Measurements from ENCODE around the gene LDHB. TPM values are rescaled to one million over a fixed set of nuclear protein-coding genes. Genes with fewer than 3 reads are reported as not detected.
"Not testable (repeated sequence)": the region's sequence is repeated elsewhere in the genome, so short reads cannot be mapped to it uniquely, and the experiment has no call there.

LDHB gene
- total RNA-seq, 1 experiment from 2014 or later = 1,343 TPM

- Histone ChIP-seq H4K20me1 (ENCODE audit: control insufficient read depth, insufficient read depth, insufficient read length) (no peaks in the 10 kb centered on the region), H3K27ac (ENCODE audit: insufficient read length, low read depth, low read length) (no peak overlapping the region), H3K23me2 (ENCODE audit: insufficient read length, low read depth, low read length, poor library complexity, severe bottlenecking) (no peaks in the 10 kb centered on the region), H3K14ac (ENCODE audit: insufficient read depth, low read length) (no peak overlapping the region), H4K8ac (replicated peaks; ENCODE audit: insufficient read length, low read depth, low read length) (no peak overlapping the region), H3K18ac (ENCODE audit: insufficient read length, low read depth, low read length) (no peak overlapping the region), H2AFZ (ENCODE audit: low read length) (no peak overlapping the region), H3K79me2 (ENCODE audit: insufficient read depth, low read length) (peaks cover 5% of the 10 kb centered on the region; the same call in 1 of the 2 replicates), H3K27me3 (ENCODE audit: insufficient read depth, low read length) (no peaks in the 10 kb centered on the region), H3K79me1 (ENCODE audit: insufficient read depth, low read depth, low read length, poor library complexity, severe bottlenecking) (peaks cover 10% of the 10 kb centered on the region), H3K9me3 (ENCODE audit: control insufficient read depth, low read depth, low read length) (no peaks in the 10 kb centered on the region), H2AK5ac (ENCODE audit: insufficient read length, low read length) (no peak overlapping the region), H2BK12ac (ENCODE audit: insufficient read length, low read depth, low read length) (no peak overlapping the region), H3K4me2 (ENCODE audit: insufficient read depth, insufficient read length, low read length) (no peak overlapping the region), H3T11ph (ENCODE audit: low read length) (no peak overlapping the region), H3K23ac (ENCODE audit: insufficient read length, low read depth, low read length) (no peak overlapping the region), H3K4ac (ENCODE audit: low read depth, low read length) (no peak overlapping the region), H2BK120ac (ENCODE audit: low read depth, low read length, poor library complexity, severe bottlenecking) (no peak overlapping the region), H4K91ac (ENCODE audit: insufficient read length, low read depth, low read length) (no peak overlapping the region), H2BK20ac (ENCODE audit: low read depth, low read length, poor library complexity, severe bottlenecking) (no peak overlapping the region), H3K4me1 (ENCODE audit: insufficient read depth, low read length) (no peaks in the 10 kb centered on the region; the same call in 1 of the 2 replicates), H4K5ac (ENCODE audit: insufficient read length, low read depth, low read length) (no peak overlapping the region), H2BK5ac (ENCODE audit: insufficient read length, low read length) (no peak overlapping the region), H3K9ac (ENCODE audit: extremely low read depth, insufficient read length, low read length) (no peak overlapping the region), H2BK15ac (ENCODE audit: low read depth, low read length) (no peak overlapping the region), H3K56ac (ENCODE audit: insufficient read length, low read depth, low read length) (no peak overlapping the region)
- peaks cover 79 to 97% (median 97%) of the 10 kb centered on the region in 3 experiments for H3K36me3 Mint-ChIP-seq (ENCODE audit: insufficient read depth in 1 of 3, low read depth in 3 of 3)
- H3K4me3 Mint-ChIP-seq = no peak overlapping the region; a peak in 1 of 5 replicates
- peak overlapping the region in 2 of 3 experiments; percentile 34 to 75; a peak in 4 of 7 replicates for H3K27ac Mint-ChIP-seq
- TF ChIP-seq CTCF (conservative IDR thresholded peaks at IDR 0.05) = no peak
- H3K9me3 Mint-ChIP-seq = no peaks in the 10 kb centered on the region
- H3K27me3 Mint-ChIP-seq (ENCODE audit: low read depth) = no peaks in the 10 kb centered on the region
- H3K4me1 Mint-ChIP-seq = peaks cover 58 to 66% of the 10 kb centered on the region in 2 experiments
- DNase-seq = no peak
Observed at GRCh38 chr12:21647179-21647578, 10.5 kb downstream of the LDHB start.

GRCh38 chr12:21645041-21645500, 12.6 kb downstream of the LDHB start:
- peak overlapping the region; percentile 94 to 96 (median 94); a peak in 6 of 7 replicates for H3K27ac Mint-ChIP-seq
- H2BK5ac ChIP-seq (ENCODE audit: insufficient read length, low read length); H3K9me3 ChIP-seq (ENCODE audit: control insufficient read depth, low read depth, low read length); H4K91ac ChIP-seq (ENCODE audit: insufficient read length, low read depth, low read length); H2AFZ ChIP-seq (ENCODE audit: low read length); H3K9me3 Mint-ChIP-seq; H3K23me2 ChIP-seq (ENCODE audit: insufficient read length, low read depth, low read length, poor library complexity, severe bottlenecking); H2BK120ac ChIP-seq (ENCODE audit: low read depth, low read length, poor library complexity, severe bottlenecking); H3K79me2 ChIP-seq (ENCODE audit: insufficient read depth, low read length); DNase-seq; H3K4me1 ChIP-seq (ENCODE audit: insufficient read depth, low read length); H3K23ac ChIP-seq (ENCODE audit: insufficient read length, low read depth, low read length); H3K79me1 ChIP-seq (ENCODE audit: insufficient read depth, low read depth, low read length, poor library complexity, severe bottlenecking); H3K4ac ChIP-seq (ENCODE audit: low read depth, low read length); H3K9ac ChIP-seq (ENCODE audit: extremely low read depth, insufficient read length, low read length); H3K14ac ChIP-seq (ENCODE audit: insufficient read depth, low read length); H2BK15ac ChIP-seq (ENCODE audit: low read depth, low read length); H3K4me2 ChIP-seq (ENCODE audit: insufficient read depth, insufficient read length, low read length); H2BK12ac ChIP-seq (ENCODE audit: insufficient read length, low read depth, low read length); H4K20me1 ChIP-seq (ENCODE audit: control insufficient read depth, insufficient read depth, insufficient read length); H3K18ac ChIP-seq (ENCODE audit: insufficient read length, low read depth, low read length); H4K5ac ChIP-seq (ENCODE audit: insufficient read length, low read depth, low read length); H3K27ac ChIP-seq (ENCODE audit: insufficient read length, low read depth, low read length); H2AK5ac ChIP-seq (ENCODE audit: insufficient read length, low read length); H3T11ph ChIP-seq (ENCODE audit: low read length); H3K27me3 Mint-ChIP-seq (ENCODE audit: low read depth); H3K27me3 ChIP-seq (ENCODE audit: insufficient read depth, low read length); H3K56ac ChIP-seq (ENCODE audit: insufficient read length, low read depth, low read length); H2BK20ac ChIP-seq (ENCODE audit: low read depth, low read length, poor library complexity, severe bottlenecking); H4K8ac ChIP-seq (replicated peaks; ENCODE audit: insufficient read length, low read depth, low read length): not testable (repeated sequence)
- WGBS (ENCODE audit: extremely low coverage, insufficient read length, low lambda C conversion rate) = no CpG with 5 or more reads among the region's 7 CpGs
- H3K36me3 Mint-ChIP-seq (ENCODE audit: insufficient read depth in 1 of 3, low read depth in 3 of 3) = peaks cover 76 to 96% (median 95%) of the 10 kb centered on the region in 3 experiments
- peak overlapping the region in 1 of 2 experiments; percentile 12; a peak in 1 of 5 replicates for H3K4me3 Mint-ChIP-seq
- H3K4me1 Mint-ChIP-seq = peaks cover 47 to 51% of the 10 kb centered on the region in 2 experiments

All from H9 (cell line).